K562 (cell line): ENCODE measurements around the gene DEK. TPM values are rescaled to one million over a fixed set of nuclear protein-coding genes. Genes with fewer than 3 reads are reported as not detected.

ENCODE experiments used
- BHLHE40 ChIP-seq: IDR thresholded peaks from 2 replicates; pipeline ENCODE4 v1.6.1; 2011; ENCODE audit warnings: low read length, improper control_type of control experiment
- CBFA2T2 ChIP-seq: fragments of 450-650 bp; conservative IDR thresholded peaks from 2 replicates; pipeline ENCODE4 v1.6.1; 2017; ENCODE audit warnings: mild to moderate bottlenecking
- CBX3 ChIP-seq, 2 experiments: IDR thresholded peaks; 1 replicate in 1 of 2; 2 replicates in 1 of 2; pipeline ENCODE4 v1.6.1; 2012; ENCODE audit warnings: inconsistent platforms in 2 of 2, low read length in 2 of 2, borderline replicate concordance in 1 of 2, control low read depth in 1 of 2
- CBX5 ChIP-seq: IDR thresholded peaks from 2 replicates; pipeline ENCODE4 v1.6.1; 2014; ENCODE audit warnings: low read depth, borderline replicate concordance
- ETV6 ChIP-seq, 3 experiments: fragments of 150-350 bp in 1 of 3; sonication (generic) in 1 of 3; formaldehyde crosslinking in 1 of 3; IDR thresholded peaks; 2 replicates each; pipeline versions ENCODE4 v1.6.1 to v1.8.0; 2014 to 2022; ENCODE audit warnings: borderline replicate concordance in 2 of 3, low read depth in 2 of 3, antibody characterized with exemption in 1 of 3, low read length in 1 of 3, mild to moderate bottlenecking in 1 of 3, missing genetic modification reagents in 1 of 3
- HMGN3 ChIP-seq: IDR thresholded peaks from 2 replicates; pipeline ENCODE4 v1.6.1; 2011; ENCODE audit warnings: borderline replicate concordance, low read depth, mild to moderate bottlenecking, mixed read lengths, low read length; ENCODE audit not compliant: insufficient read length; ENCODE audit errors: extremely low read depth
- POU5F1 ChIP-seq: fragments of 150-350 bp; IDR thresholded peaks from 2 replicates; pipeline ENCODE4 v1.6.1; 2014; ENCODE audit warnings: borderline replicate concordance, low read length, low read depth, mild to moderate bottlenecking; ENCODE audit not compliant: partially characterized antibody
- SPI1 ChIP-seq: IDR thresholded peaks from 2 replicates; pipeline ENCODE4 v1.6.1; 2011; ENCODE audit warnings: low read depth, low read length, control low read depth, borderline replicate concordance
- TRIM24 ChIP-seq, 2 experiments: fragments of 450-650 bp; IDR thresholded peaks; 2 replicates each; pipeline ENCODE4 v1.6.1; 2016
- TRIM28 ChIP-seq: fragments of 450-650 bp; IDR thresholded peaks from 2 replicates; pipeline ENCODE4 v1.6.1; 2017
- ZKSCAN1 ChIP-seq: fragments of 150-350 bp; IDR thresholded peaks from 2 replicates; pipeline ENCODE4 v1.6.1; 2016; ENCODE audit warnings: low read depth, low read length
- ZNF280A ChIP-seq: fragments of 450-650 bp; IDR thresholded peaks from 2 replicates; pipeline ENCODE4 v1.6.1; 2018; ENCODE audit warnings: mild to moderate bottlenecking, low read depth; ENCODE audit not compliant: partially characterized antibody
- ZSCAN32 ChIP-seq: fragments of 450-650 bp; formaldehyde crosslinking; IDR thresholded peaks from 2 replicates; pipeline ENCODE4 v1.4.0; 2020; ENCODE audit warnings: mild to moderate bottlenecking, moderate library complexity
- polyA plus RNA-seq, 8 experiments: library from polyadenylated mRNA; depleted of rRNA in 4 of 8; stranded (reverse) in 5 of 8; unstranded in 3 of 8; fragments of >200 nt; fragmentation: Nextera tagmentation in 2 of 8; fragmentation: Illumina TruSeq in 1 of 8; extraction: Ambion mirVana in 2 of 8; extraction: Trizol in 1 of 8; gene quantifications; 2 replicates each; pipeline versions ENCODE4 v1.2.1 to v1.2.3, GENCODE V29; 2011 to 2014; ENCODE audit warnings: inconsistent platforms in 1 of 8, missing spikeins in 1 of 8
- total RNA-seq, 7 experiments: library from RNA; depleted of rRNA in 6 of 7; stranded (reverse); fragments of >200 nt in 6 of 7; fragmentation: Illumina TruSeq in 2 of 7; extraction: Trizol in 2 of 7; gene quantifications; 2 replicates each; pipeline versions ENCODE4 v1.2.1 to v1.2.3, GENCODE V29; 2011 to 2021; ENCODE audit warnings: low replicate concordance in 1 of 7

The DEK gene
- total and polyA plus RNA-seq, 9 of the 15 experiments (the other 6 are each of a cell fraction or from before 2014, with no cell fraction given), result 82.3 to 338 (median 184) TPM

GRCh38 chr6:18265787-18266522 lies 1.6 kb upstream of the DEK start (continued):
- TF ChIP-seq ETV6 (IDR thresholded peaks at IDR 0.05; ENCODE audit: borderline replicate concordance in 1 of 2, low read depth in 2 of 2, low read length in 1 of 2), result no peak
- TF ChIP-seq ETV6 (CRISPR knock-in tag; IDR thresholded peaks at IDR 0.05; ENCODE audit: borderline replicate concordance), result no peak
- no peak for TF ChIP-seq BHLHE40
- TF ChIP-seq TRIM28, result peak; percentile 88; the same call in 1 of the 2 replicates
- no peak for TF ChIP-seq CBFA2T2
- peak in 1 of 2 experiments; percentile 94; a peak in 2 of 3 replicates for TF ChIP-seq CBX3 (IDR thresholded peaks at IDR 0.05; ENCODE audit: borderline replicate concordance in 1 of 2, low read length in 2 of 2)
- no peak for TF ChIP-seq ZKSCAN1
- peak; percentile 86; the same call in 1 of the 2 replicates for TF ChIP-seq CBX5
- TF ChIP-seq HMGN3, result no peak
- TF ChIP-seq ZNF280A, result peak; percentile 92
- TF ChIP-seq TRIM24 (IDR thresholded peaks at IDR 0.05), result peak; percentile 21 to 58
- TF ChIP-seq SPI1, result peak; percentile 49; the same call in 1 of the 2 replicates
- no peak for TF ChIP-seq POU5F1
- TF ChIP-seq ZSCAN32, result no peak
- TF ChIP-seq, all 486 proteins: peak for 8
